Hepatocyte (in vitro differentiated cells): Measurements from ENCODE around the gene MTF1. TPM values are rescaled to one million over a fixed set of nuclear protein-coding genes. Genes with fewer than 3 reads are reported as not detected.

Experiments used
- DNase-seq: peaks from one replicate; pipeline ENCODE4 v3.0.0-alpha.2; 2016; ENCODE audit warnings: low spot score
- H2AFZ ChIP-seq: fragments of 200-600 bp; sonication (generic); 2 replicates; pipeline ENCODE4 v1.6.0; 2016; ENCODE audit warnings: antibody characterized with exemption, mild to moderate bottlenecking
- H3K27ac ChIP-seq: fragments of 200-600 bp; sonication (generic); 2 replicates; pipeline ENCODE4 v1.5.1; 2016; ENCODE audit warnings: mild to moderate bottlenecking
- H3K27me3 ChIP-seq: fragments of 200-600 bp; sonication (generic); 2 replicates; pipeline ENCODE4 v1.6.1; 2016
- H3K36me3 ChIP-seq: fragments of 200-600 bp; sonication (generic); replicated peaks from 2 replicates; pipeline ENCODE4 v1.5.1; 2016; ENCODE audit warnings: low read depth; ENCODE audit not compliant: insufficient read depth
- H3K4me1 ChIP-seq: fragments of 200-600 bp; sonication (generic); 2 replicates; pipeline ENCODE4 v1.5.1; 2016; ENCODE audit warnings: mild to moderate bottlenecking, moderate library complexity; ENCODE audit not compliant: insufficient read depth
- H3K4me2 ChIP-seq: fragments of 200-600 bp; sonication (generic); 2 replicates; pipeline ENCODE4 v1.6.0; 2016
- H3K4me3 ChIP-seq: fragments of 200-600 bp; sonication (generic); 2 replicates; pipeline ENCODE4 v1.5.1; 2016; ENCODE audit warnings: mild to moderate bottlenecking
- H3K79me2 ChIP-seq: fragments of 200-600 bp; sonication (generic); 2 replicates; pipeline ENCODE4 v1.6.0; 2017; ENCODE audit warnings: mild to moderate bottlenecking
- H3K9me2 ChIP-seq: fragments of 200-600 bp; sonication (generic); replicated peaks from 2 replicates; pipeline ENCODE4 v1.6.0; 2017; ENCODE audit warnings: mild to moderate bottlenecking; ENCODE audit not compliant: insufficient read depth
- H3K9me3 ChIP-seq: fragments of 200-600 bp; sonication (generic); 2 replicates; pipeline ENCODE4 v1.5.1; 2016; ENCODE audit warnings: low read depth, mild to moderate bottlenecking
- H4K20me1 ChIP-seq: fragments of 200-600 bp; sonication (generic); 2 replicates; pipeline ENCODE4 v1.6.0; 2016; ENCODE audit warnings: mild to moderate bottlenecking; ENCODE audit not compliant: insufficient read depth, poor library complexity, severe bottlenecking
- CTCF ChIP-seq: fragments of 200-600 bp; sonication (generic); IDR thresholded peaks from 2 replicates; pipeline ENCODE4 v1.5.1; 2016; ENCODE audit warnings: antibody characterized with exemption, mild to moderate bottlenecking; ENCODE audit not compliant: poor library complexity
- EZH2 ChIP-seq: fragments of 200-600 bp; sonication (generic); IDR thresholded peaks from 2 replicates; pipeline ENCODE4 v1.6.1; 2016; ENCODE audit warnings: antibody characterized with exemption, mild to moderate bottlenecking, borderline replicate concordance
- EZH2phosphoT487 ChIP-seq: fragments of 200-600 bp; sonication (generic); IDR thresholded peaks from one replicate; pipeline ENCODE4 v1.6.1; 2018; ENCODE audit warnings: antibody characterized with exemption, mild to moderate bottlenecking, low read depth, moderate library complexity; ENCODE audit not compliant: unreplicated experiment, severe bottlenecking
- WGBS: methylation state at CpG from one replicate; pipeline ENCODE4 v1.1.6; 2016; ENCODE audit warnings: low lambda C conversion rate; ENCODE audit errors: missing lambda C conversion rate; 5-methylcytosine and 5-hydroxymethylcytosine counted together
- polyA plus RNA-seq: library from polyadenylated mRNA; unstranded; fragments of >200 nt; fragmentation: Nextera tagmentation; extraction: Ambion mirVana; gene quantifications from 2 replicates; pipeline ENCODE4 v1.2.1, GENCODE V29; 2016
- total RNA-seq: library from RNA; depleted of rRNA; stranded (reverse); fragments of >200 nt; gene quantifications from 2 replicates; pipeline ENCODE4 v1.2.3, GENCODE V29; 2014

The MTF1 gene
- total and polyA plus RNA-seq, 2 experiments from 2014 or later = 5.0 to 5.1 TPM

- Histone ChIP-seq H2AFZ (no peak overlapping the region), H3K79me2 (no peaks in the 10 kb centered on the region), H3K27me3 (no peaks in the 10 kb centered on the region), H3K4me1 (no peaks in the 10 kb centered on the region), H3K9me3 (no peaks in the 10 kb centered on the region), H3K4me3 (no peak overlapping the region), H3K36me3 (no peaks in the 10 kb centered on the region), H3K9me2 (no peaks in the 10 kb centered on the region), H3K27ac (no peak overlapping the region), H3K4me2 (no peak overlapping the region), H4K20me1 (no peaks in the 10 kb centered on the region)
- WGBS = 78% methylated on average over 2 of the region's 2 CpGs
- DNase-seq = no peak
- TF ChIP-seq EZH2phosphoT487 (no peak), CTCF (no peak), EZH2 (no peak)
These were observed 27.6 kb downstream of the MTF1 start for GRCh38 chr1:37831809-37832208.

GRCh38 chr1:37831109-37831508 lies 28.3 kb downstream of the MTF1 start:
- Histone ChIP-seq H3K27me3 (no peaks in the 10 kb centered on the region), H3K4me1 (no peaks in the 10 kb centered on the region), H3K4me3 (no peak overlapping the region), H2AFZ (no peak overlapping the region), H3K79me2 (no peaks in the 10 kb centered on the region), H4K20me1 (no peaks in the 10 kb centered on the region), H3K9me2 (no peaks in the 10 kb centered on the region), H3K27ac (no peak overlapping the region), H3K4me2 (no peak overlapping the region), H3K36me3 (no peaks in the 10 kb centered on the region), H3K9me3 (no peaks in the 10 kb centered on the region)
- WGBS = 95% methylated on average over 4 of the region's 4 CpGs
- no peak for TF ChIP-seq EZH2phosphoT487
- no peak for TF ChIP-seq CTCF
- TF ChIP-seq EZH2 = no peak
- DNase-seq = no peak

GRCh38 chr1:37828410-37829074 lies 30.9 kb downstream of the MTF1 start:
- no peaks in the 10 kb centered on the region for H3K9me2 ChIP-seq
- DNase-seq = no peak
- TF ChIP-seq EZH2phosphoT487 (no peak), EZH2 (no peak), CTCF (no peak)
- H4K20me1 ChIP-seq = no peaks in the 10 kb centered on the region
- H3K4me1 ChIP-seq = no peaks in the 10 kb centered on the region
- H3K27me3 ChIP-seq = no peaks in the 10 kb centered on the region
- H3K27ac ChIP-seq = no peak overlapping the region
- 97% methylated on average over 12 of the region's 12 CpGs for WGBS
- no peak overlapping the region for H3K4me3 ChIP-seq
- no peaks in the 10 kb centered on the region for H3K79me2 ChIP-seq
- no peaks in the 10 kb centered on the region for H3K9me3 ChIP-seq
- no peak overlapping the region for H3K4me2 ChIP-seq
- H2AFZ ChIP-seq = no peak overlapping the region
- no peaks in the 10 kb centered on the region for H3K36me3 ChIP-seq

GRCh38 chr1:37825506-37825905 lies 33.9 kb downstream of the MTF1 start:
- Histone ChIP-seq H3K27me3 (no peaks in the 10 kb centered on the region), H3K4me3 (no peak overlapping the region), H4K20me1 (no peaks in the 10 kb centered on the region), H3K36me3 (no peaks in the 10 kb centered on the region), H3K4me2 (no peak overlapping the region), H3K27ac (no peak overlapping the region), H3K9me2 (no peaks in the 10 kb centered on the region), H2AFZ (no peak overlapping the region), H3K4me1 (no peaks in the 10 kb centered on the region), H3K79me2 (no peaks in the 10 kb centered on the region), H3K9me3 (no peaks in the 10 kb centered on the region)
- DNase-seq = no peak
- 98% methylated on average over 2 of the region's 2 CpGs for WGBS
- no peak for TF ChIP-seq EZH2phosphoT487
- TF ChIP-seq EZH2 = no peak
- no peak for TF ChIP-seq CTCF
